IPS-NIHi7 (cell line): ENCODE measurements around the gene SYNGR2.
A peak's percentile ranks its signal among the peaks of the same experiment; 100 is the strongest.
"Not testable (repeated sequence)": the region's sequence is repeated elsewhere in the genome, so short reads cannot be mapped to it uniquely, and the experiment has no call there.

Experiments
- DNase-seq: peaks from one replicate; pipeline ENCODE4 v3.0.0; 2012; ENCODE audit warnings: mixed read lengths; ENCODE audit errors: extremely low spot score

SYNGR2 gene

GRCh38 chr17:78130090-78130436 is 38.3 kb upstream of the SYNGR2 start:
- DNase-seq: no peak

- DNase-seq: no peak
Measured at GRCh38 chr17:78130437-78131101, 37.8 kb upstream of the SYNGR2 start, which contains the start of gene TMC8. Gene TMC8, plus strand, starts transcription at chr17:78130771. Its CDS starts 818 bp downstream, at chr17:78131589.

GRCh38 chr17:78131172-78132083 is 37.0 kb upstream of the SYNGR2 start:
- no peak for DNase-seq

GRCh38 chr17:78132084-78132676 is 36.2 kb upstream of the SYNGR2 start:
- peak; percentile 60 for DNase-seq

- no peak for DNase-seq
Measured at GRCh38 chr17:78132767-78133178, 35.6 kb upstream of the SYNGR2 start.

GRCh38 chr17:78133179-78133951 is 35.0 kb upstream of the SYNGR2 start:
- no peak for DNase-seq

GRCh38 chr17:78133971-78134898 is 34.1 kb upstream of the SYNGR2 start:
- peak; percentile 84 for DNase-seq

GRCh38 chr17:78134899-78135385 is 33.4 kb upstream of the SYNGR2 start:
- DNase-seq: no peak

GRCh38 chr17:78135858-78136500 is 32.4 kb upstream of the SYNGR2 start:
- DNase-seq: no peak

GRCh38 chr17:78137392-78138203 is 30.8 kb upstream of the SYNGR2 start:
- DNase-seq: peak; percentile 30

- DNase-seq: no peak
Measured at GRCh38 chr17:78138204-78139060, 29.9 kb upstream of the SYNGR2 start.

- not testable (repeated sequence) for DNase-seq
Measured at GRCh38 chr17:78139861-78140168, 28.6 kb upstream of the SYNGR2 start.

- peak; percentile 97 for DNase-seq
Measured at GRCh38 chr17:78140169-78141051, 28.0 kb upstream of the SYNGR2 start.

- no peak for DNase-seq
Measured at GRCh38 chr17:78141437-78142118, 26.8 kb upstream of the SYNGR2 start.

GRCh38 chr17:78142119-78142861 is 26.1 kb upstream of the SYNGR2 start:
- DNase-seq: no peak
